Right cardiac atrium (tissue), 5 donors: ENCODE results near the gene SSMEM1. TPM values are rescaled to one million over a fixed set of nuclear protein-coding genes. Genes with fewer than 3 reads are reported as not detected.
"Not testable (repeated sequence)": the region's sequence is repeated elsewhere in the genome, so short reads cannot be mapped to it uniquely, and the experiment has no call there.

ENCODE experiments used
- ATAC-seq, 2 donors: fragments of 200-7000 bp; cut with Tn5 transposase; one replicate each; pipeline versions ENCODE4 v1.8.0 to v1.9.1; 2020; ENCODE audit warnings: moderate library complexity in 2 of 2, mild to moderate bottlenecking in 1 of 2
- DNase-seq, 3 donors: peaks; one replicate each; pipeline ENCODE4 v3.0.0-alpha.2; 2020
- H3K27ac ChIP-seq: one replicate; pipeline ENCODE4 v1.5.1; 2013; ENCODE audit warnings: mild to moderate bottlenecking, low read length, control low read depth, moderate library complexity
- H3K27me3 ChIP-seq: one replicate; pipeline ENCODE4 v1.6.1; 2013; ENCODE audit not compliant: control insufficient read depth, insufficient read depth
- H3K4me1 ChIP-seq: one replicate; pipeline ENCODE4 v1.6.1; 2013; ENCODE audit warnings: low read length; ENCODE audit not compliant: control insufficient read depth, insufficient read depth
- H3K4me3 ChIP-seq: one replicate; pipeline ENCODE4 v1.5.1; 2013; ENCODE audit warnings: low read length, control low read depth
- H3K9me3 ChIP-seq: one replicate; pipeline ENCODE4 v1.6.1; 2013; ENCODE audit warnings: low read length; ENCODE audit not compliant: control insufficient read depth
- WGBS: extraction: QIAGEN DNeasy Blood & Tissue Kit; methylation state at CpG from one replicate; pipeline ENCODE4 v1.1.7; 2013; 5-methylcytosine and 5-hydroxymethylcytosine counted together
- intact Hi-C, 4 donors: fragments of 100-400 bp; cut with DNase I; formaldehyde crosslinking; loops; one replicate each; pipeline versions ENCODE4 v1.11.0 to v1.14.0; 2022 to 2023
- polyA plus RNA-seq: library from polyadenylated mRNA; stranded (reverse); fragments of 200-250 nt; gene quantifications from one replicate; pipeline ENCODE4 v1.2.3, GENCODE V29; 2013
- total RNA-seq, 4 donors: library from RNA; stranded (reverse); fragmentation: NEBNext Ultra II Directional; extraction: Animal tissue kit (Norgen Biotek cat#: 25700); gene quantifications; one replicate each; pipeline ENCODE4 v1.2.1, GENCODE V29; 2021
- donor health status: healthy with polysubstance abuse.
- donor health status: DM: no; HTN: yes; CAD: no.
- donor health status: DM: no; HTN: no; CAD: no.
- donor health status: DM: no; HTN: yes; CAD: no; lungs with severe emphysema.
- donor health status: DM: yes; HTN: yes; CAD: no.

SSMEM1 gene
- total and polyA plus RNA-seq, 5 donors: not detected

DNA sequence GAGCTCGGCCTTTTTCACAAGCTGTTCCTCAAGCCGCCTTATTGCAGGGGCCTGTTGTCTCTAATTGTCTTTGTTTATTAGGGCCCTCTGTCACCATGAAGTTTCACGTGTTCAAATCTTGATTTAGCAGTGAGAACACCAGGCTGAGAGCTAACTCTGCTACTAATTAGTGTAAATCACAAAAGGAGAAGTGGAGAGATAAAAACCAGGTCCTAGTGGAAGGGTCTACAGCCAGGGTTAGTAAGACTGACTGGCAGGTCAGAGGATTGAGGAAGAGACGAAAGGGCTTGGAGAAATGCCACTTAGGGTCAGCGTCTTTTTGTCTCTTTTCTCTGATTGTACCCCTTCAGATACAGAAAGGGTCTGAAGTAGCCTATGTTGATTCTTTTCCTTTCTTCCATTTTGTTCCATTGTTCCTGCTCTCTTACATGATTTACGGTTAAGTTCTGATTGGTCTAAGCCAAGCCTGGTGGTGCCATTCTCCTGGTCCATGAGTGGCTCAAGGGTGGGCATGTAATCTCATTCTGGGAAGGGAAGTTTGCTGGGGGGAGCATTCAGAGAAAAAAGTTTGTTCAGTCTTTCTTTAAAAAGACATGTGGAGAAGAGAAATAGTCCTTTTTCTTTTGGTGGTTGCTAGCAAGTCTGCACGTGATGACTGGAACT is 21.3 kb downstream of the SSMEM1 start:
- ATAC-seq: no peak
- intact Hi-C loops: no loop called here
- Histone ChIP-seq H3K27me3 (no peaks in the 10 kb centered on the region), H3K27ac (no peak overlapping the region), H3K4me1 (no peaks in the 10 kb centered on the region), H3K9me3 (no peaks in the 10 kb centered on the region), H3K4me3 (no peak overlapping the region)
- 71% methylated on average over 7 of the region's 7 CpGs for WGBS
- no peak for DNase-seq

DNA sequence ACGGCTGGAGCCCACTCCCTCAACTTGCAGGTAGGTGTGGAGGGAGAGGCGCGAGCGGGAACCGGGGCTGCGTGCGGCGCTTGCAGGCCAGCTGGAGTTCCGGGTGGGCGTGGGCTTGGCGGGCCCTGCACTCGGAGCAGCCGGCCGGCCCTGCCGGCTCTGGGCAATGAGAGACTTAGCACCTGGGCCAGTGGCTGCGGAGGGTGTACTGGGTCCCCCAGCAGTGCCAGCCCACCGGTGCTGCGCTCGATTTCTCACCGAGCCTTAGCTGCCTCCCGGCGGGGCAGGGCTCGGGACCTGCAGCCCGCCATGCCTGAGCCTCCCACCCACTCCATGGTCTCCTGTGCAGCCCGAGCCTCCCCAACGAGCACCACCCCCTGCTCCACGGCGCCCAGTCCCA is 22.3 kb downstream of the SSMEM1 start:
- WGBS: 93% methylated on average over 28 of the region's 28 CpGs
- intact Hi-C loops, ATAC-seq: not testable (repeated sequence)

DNA sequence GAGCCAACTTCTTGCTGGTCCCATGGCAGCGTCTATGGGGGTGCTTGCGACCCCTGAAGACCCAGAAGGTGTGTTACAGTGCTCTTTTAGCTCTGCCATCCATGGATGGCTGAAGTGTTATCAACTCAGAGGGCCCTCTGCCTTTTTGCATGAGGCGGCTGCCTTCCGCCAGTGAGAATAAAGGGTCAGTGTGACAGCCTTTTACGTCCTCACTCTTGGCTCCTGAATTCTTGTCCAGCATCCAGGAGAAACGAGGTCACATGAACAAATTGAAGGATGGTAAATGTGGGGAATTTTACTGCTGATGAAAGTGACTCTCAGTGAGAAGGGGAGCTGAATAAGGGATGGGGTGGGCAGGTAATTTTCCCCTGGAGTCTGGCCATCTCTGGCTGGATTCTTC is 24.1 kb downstream of the SSMEM1 start:
- Histone ChIP-seq H3K4me1 (no peaks in the 10 kb centered on the region), H3K9me3 (no peaks in the 10 kb centered on the region), H3K27ac (no peak overlapping the region), H3K27me3 (no peaks in the 10 kb centered on the region), H3K4me3 (no peak overlapping the region)
- no peak for ATAC-seq
- DNase-seq: no peak
- 52% methylated on average over 6 of the region's 6 CpGs for WGBS
- intact Hi-C loops: no loop called here

More for the DNA sequence above, 22.3 kb downstream of the SSMEM1 start:
- H3K4me1 ChIP-seq, DNase-seq, H3K9me3 ChIP-seq, H3K27ac ChIP-seq, H3K27me3 ChIP-seq, H3K4me3 ChIP-seq: not testable (repeated sequence)

DNA sequence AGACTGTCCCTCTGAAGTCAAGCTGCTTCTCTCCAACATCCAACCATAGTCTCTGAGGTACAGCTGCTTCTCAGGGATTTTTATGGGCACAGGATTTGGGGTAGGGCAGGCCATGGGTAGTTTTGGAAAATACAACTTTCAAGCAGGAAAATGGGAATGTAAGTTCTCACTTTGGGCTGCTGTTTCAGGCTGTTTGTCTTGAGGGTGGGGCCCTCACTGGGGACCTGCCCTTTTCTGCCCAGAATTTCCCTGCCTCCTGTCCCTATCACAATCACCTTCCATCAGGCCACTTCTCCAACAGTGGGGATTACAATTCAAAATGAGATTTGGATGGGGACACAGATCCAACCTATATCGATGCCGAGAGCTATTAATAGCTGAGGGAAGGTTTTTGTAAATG is 24.5 kb downstream of the SSMEM1 start:
- ATAC-seq (peak in 1 of 2 donors; percentile 56), DNase-seq (no peak)
- Histone ChIP-seq H3K27ac (no peak overlapping the region), H3K4me1 (no peaks in the 10 kb centered on the region), H3K9me3 (no peaks in the 10 kb centered on the region), H3K4me3 (no peak overlapping the region), H3K27me3 (no peaks in the 10 kb centered on the region)
- intact Hi-C loops: no loop called here
- WGBS: 66% methylated on average over 2 of the region's 2 CpGs

DNA sequence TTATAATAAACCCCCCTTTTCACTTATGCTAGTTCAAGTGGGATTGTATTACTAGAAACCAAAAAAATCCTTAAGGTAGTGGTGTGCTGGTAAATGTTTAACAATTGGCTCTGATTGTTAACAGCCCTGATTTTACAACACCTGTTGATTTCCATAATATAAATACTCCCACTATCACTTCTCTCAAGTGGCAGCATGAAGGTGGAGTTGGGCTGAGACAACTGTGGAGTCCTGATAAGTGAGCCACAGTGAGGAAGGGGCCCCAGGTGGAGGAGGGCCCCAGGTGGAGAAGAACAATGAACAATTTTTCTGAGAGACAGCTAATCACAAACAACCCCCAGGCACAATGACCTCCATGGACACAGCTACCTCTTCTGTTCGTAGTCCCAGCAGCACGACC is 26.4 kb downstream of the SSMEM1 start:
- no peaks in the 10 kb centered on the region for H3K4me1 ChIP-seq
- intact Hi-C loops: no loop called here
- ATAC-seq (no peak), DNase-seq (no peak)
- no peak overlapping the region for H3K27ac ChIP-seq
- WGBS: 88% methylated on average over 2 of the region's 2 CpGs
- no peaks in the 10 kb centered on the region for H3K27me3 ChIP-seq
- no peaks in the 10 kb centered on the region for H3K9me3 ChIP-seq
- no peak overlapping the region for H3K4me3 ChIP-seq

DNA sequence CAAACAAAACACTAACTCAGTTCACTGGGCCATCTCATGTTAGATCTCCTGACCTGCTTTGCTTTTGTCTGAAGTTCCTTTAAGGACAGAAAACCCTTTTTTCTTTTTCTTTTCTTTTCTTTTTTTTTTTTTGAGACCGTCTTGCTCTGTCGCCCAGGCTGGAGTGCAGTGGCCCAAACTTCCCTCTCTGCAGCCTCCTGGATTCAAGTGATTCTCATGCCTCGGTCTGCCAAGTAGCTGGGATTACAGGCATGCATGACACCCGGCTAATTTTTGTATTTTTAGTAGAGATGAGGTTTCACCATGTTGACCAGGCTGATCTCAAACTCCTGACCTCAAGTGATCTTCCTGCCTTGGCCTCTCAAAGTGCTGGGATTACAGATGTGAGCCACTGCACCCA is 28.7 kb downstream of the SSMEM1 start:
- H3K9me3 ChIP-seq, intact Hi-C loops, H3K27me3 ChIP-seq, H3K27ac ChIP-seq, H3K4me1 ChIP-seq, H3K4me3 ChIP-seq, DNase-seq, ATAC-seq: not testable (repeated sequence)
- 83% methylated on average over 4 of the region's 4 CpGs for WGBS

DNA sequence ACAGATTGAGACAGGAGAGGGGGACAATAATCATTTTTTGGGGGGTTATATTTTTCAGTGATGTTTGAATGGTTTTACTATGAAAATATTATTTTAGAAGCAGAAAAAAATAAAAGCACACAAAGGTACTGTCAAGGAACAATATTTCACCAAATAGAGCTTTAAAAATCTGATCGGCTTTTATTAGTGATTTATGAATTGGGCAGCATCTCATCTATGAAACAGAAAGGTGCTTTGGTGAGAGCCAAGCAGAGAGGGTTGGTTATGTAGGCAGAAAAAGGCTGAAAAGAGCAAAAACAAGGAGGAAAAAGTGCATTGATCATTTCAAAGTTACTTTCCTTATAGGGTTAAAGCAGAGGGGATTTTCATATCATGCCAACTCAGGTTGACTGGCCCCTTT is 32.6 kb downstream of the SSMEM1 start:
- WGBS: 96% methylated on average over 1 of the region's 1 CpG
- ATAC-seq: no peak
- no peaks in the 10 kb centered on the region for H3K9me3 ChIP-seq

DNA sequence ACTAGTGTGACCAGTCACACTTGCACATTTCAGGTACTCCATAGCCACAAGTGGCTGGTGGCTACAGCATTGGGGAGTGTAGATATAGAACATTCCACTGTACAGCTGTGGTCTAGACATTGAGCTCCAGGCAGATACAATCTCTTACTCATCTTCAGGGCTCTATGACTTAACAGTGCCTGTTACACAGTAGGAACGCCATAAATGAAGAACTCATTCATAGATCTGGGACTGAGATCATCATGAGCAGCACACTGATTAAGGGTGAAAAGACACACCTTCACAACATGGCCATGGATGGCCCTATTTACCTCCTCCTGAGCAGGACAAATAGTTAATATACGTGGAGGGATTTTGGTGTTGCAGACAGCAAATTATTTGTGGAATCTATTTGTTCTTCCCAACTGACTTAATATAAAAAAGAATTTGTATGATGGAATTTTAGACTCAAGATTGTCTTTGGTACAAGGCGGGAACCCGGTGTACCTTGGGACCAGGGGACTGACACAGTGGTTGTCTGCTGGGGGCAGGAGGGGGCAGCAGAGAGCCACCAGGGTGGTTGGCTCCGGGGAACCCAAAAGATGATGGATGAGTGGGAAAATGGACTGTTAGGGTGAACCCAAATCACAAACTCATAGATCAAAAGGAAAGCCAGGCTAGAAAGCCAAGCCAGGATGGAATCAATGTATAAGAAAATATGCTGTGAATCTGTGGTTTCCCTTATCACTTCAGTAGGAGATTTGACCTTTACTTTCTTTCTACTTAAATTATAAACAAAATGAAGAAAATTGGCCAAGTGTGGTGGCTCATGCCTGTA is 34.7 kb downstream of the SSMEM1 start:
- 30% methylated on average over 5 of the region's 5 CpGs for WGBS
- ATAC-seq (peak; percentile 79 to 87), DNase-seq (peak; percentile 62 to 83 (median 83))
- intact Hi-C loops: loop anchor here in 1 of 4 donors (10.0 kb wide), 1 partner anchor 482 kb away; no protein-coding TSS in a partner anchor
- Histone ChIP-seq H3K27me3 (no peaks in the 10 kb centered on the region), H3K27ac (no peak overlapping the region), H3K4me3 (no peak overlapping the region), H3K9me3 (no peaks in the 10 kb centered on the region), H3K4me1 (no peaks in the 10 kb centered on the region)

More for the DNA sequence above, 32.6 kb downstream of the SSMEM1 start:
- Histone ChIP-seq H3K4me3 (no peak overlapping the region), H3K4me1 (no peaks in the 10 kb centered on the region), H3K27ac (no peak overlapping the region), H3K27me3 (no peaks in the 10 kb centered on the region)
- intact Hi-C loops: loop anchor here in 1 of 4 donors (10.0 kb wide), 1 partner anchor 485 kb away; no protein-coding TSS in a partner anchor
- no peak for DNase-seq

DNA sequence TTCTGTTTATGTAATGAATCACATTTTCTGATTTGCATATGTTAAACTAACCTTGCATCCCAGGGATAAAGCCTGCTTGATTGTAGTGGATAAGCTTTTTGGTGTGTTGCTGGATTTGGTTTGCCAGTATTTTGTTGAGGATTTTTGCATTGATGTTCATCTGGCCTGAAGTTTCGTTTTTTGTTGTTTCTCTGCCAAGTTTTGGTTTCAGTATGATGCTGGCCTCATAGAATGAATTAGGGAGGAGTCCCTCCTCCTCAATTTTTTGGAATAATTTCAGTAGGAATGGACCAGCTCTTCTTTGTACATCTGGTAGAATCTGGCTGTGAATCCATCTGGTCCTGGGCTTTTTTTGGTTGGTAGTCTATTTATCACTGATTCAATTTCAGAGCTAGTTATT is 35.8 kb downstream of the SSMEM1 start:
- ATAC-seq, H3K4me3 ChIP-seq, DNase-seq, H3K4me1 ChIP-seq, H3K27ac ChIP-seq, H3K27me3 ChIP-seq, H3K9me3 ChIP-seq: not testable (repeated sequence)
- 18% methylated on average over 1 of the region's 1 CpG for WGBS
- intact Hi-C loops: loop anchor here in 1 of 4 donors (10.0 kb wide), 1 partner anchor 481 kb away; no protein-coding TSS in a partner anchor

DNA sequence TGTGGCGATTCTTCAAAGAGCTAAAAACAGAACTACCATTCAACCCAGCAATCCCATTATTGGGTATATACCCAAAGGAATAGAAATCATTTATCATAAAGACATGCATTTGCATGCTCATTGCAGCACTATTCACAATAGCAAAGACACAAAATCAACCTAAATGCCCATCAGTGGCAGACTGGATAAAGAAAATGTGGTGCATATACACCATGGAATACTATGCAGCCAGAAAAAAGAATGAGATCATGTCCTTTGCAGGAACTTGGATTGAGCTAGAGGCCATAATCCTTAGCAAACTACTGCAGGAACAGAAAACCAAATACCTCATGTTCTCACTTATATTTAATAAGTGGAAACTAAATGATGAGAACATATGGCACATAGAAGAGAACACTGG is 38.8 kb downstream of the SSMEM1 start:
- not testable (repeated sequence) for ATAC-seq, H3K27me3 ChIP-seq, H3K4me1 ChIP-seq, DNase-seq, H3K4me3 ChIP-seq, H3K9me3 ChIP-seq, H3K27ac ChIP-seq
- intact Hi-C loops: loop anchor here in 1 of 4 donors (10.0 kb wide), 1 partner anchor 478 kb away; no protein-coding TSS in a partner anchor
- WGBS: 94% methylated on average over 1 of the region's 1 CpG

DNA sequence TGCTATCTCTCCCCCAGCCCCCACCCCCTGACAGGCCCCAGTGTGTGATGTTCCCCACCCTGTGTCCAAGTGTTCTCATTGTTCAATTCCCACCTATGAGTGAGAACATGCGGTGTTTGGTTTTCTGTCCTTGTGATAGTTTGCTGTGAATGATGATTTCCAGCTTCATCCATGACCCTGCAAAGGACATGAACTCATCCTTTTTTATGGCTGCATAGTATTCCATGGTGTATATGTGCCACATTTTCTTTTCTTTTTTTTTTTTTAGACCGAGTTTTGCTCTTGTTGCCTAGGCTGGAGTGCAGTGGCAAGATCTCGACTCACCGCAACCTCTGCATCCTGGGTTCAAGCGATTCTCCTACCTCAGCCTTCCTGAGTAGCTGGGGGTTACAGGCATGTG is 41.2 kb downstream of the SSMEM1 start:
- not testable (repeated sequence) for H3K9me3 ChIP-seq, ATAC-seq, H3K27ac ChIP-seq, H3K27me3 ChIP-seq, H3K4me1 ChIP-seq, DNase-seq, H3K4me3 ChIP-seq
- WGBS: 93% methylated on average over 5 of the region's 5 CpGs
- intact Hi-C loops: loop anchor here in 1 of 4 donors (10.0 kb wide), 1 partner anchor 476 kb away; no protein-coding TSS in a partner anchor
